Trophoblast cell (in vitro differentiated cells and primary cell): Measurements from ENCODE around the gene HIVEP3.
A peak's percentile ranks its signal among the peaks of the same experiment; 100 is the strongest.

Experiments used
- DNase-seq, 2 donors: peaks; one replicate each; pipeline ENCODE4 v3.0.0-alpha.2; 2016
- H2AFZ ChIP-seq: 2 replicates; pipeline ENCODE4 v1.6.1; 2013; ENCODE audit warnings: low read length, moderate library complexity, mild to moderate bottlenecking; ENCODE audit not compliant: insufficient read depth, poor library complexity
- H2AK5ac ChIP-seq: 2 replicates; pipeline ENCODE4 v1.6.1; 2013; ENCODE audit warnings: mild to moderate bottlenecking, low read length
- H2BK120ac ChIP-seq: 2 replicates; pipeline ENCODE4 v1.6.1; 2013; ENCODE audit warnings: low read length, mild to moderate bottlenecking, moderate library complexity; ENCODE audit not compliant: insufficient read depth, poor library complexity
- H2BK12ac ChIP-seq: 2 replicates; pipeline ENCODE4 v1.6.1; 2013; ENCODE audit warnings: mild to moderate bottlenecking, low read length, moderate library complexity
- H2BK5ac ChIP-seq: 2 replicates; pipeline ENCODE4 v1.6.1; 2013; ENCODE audit warnings: low read length, low read depth, moderate library complexity, mild to moderate bottlenecking; ENCODE audit not compliant: poor library complexity
- H3K14ac ChIP-seq: 2 replicates; pipeline ENCODE4 v1.6.1; 2013; ENCODE audit warnings: mild to moderate bottlenecking, low read length
- H3K18ac ChIP-seq: 2 replicates; pipeline ENCODE4 v1.6.1; 2013; ENCODE audit warnings: mild to moderate bottlenecking, low read length
- H3K23ac ChIP-seq: 2 replicates; pipeline ENCODE4 v1.6.1; 2013; ENCODE audit warnings: low read length
- H3K27ac ChIP-seq: 2 replicates; pipeline ENCODE4 v1.5.1; 2013; ENCODE audit warnings: low read depth, mild to moderate bottlenecking, inconsistent platforms, low read length, moderate library complexity
- H3K27me3 ChIP-seq: 2 replicates; pipeline ENCODE4 v1.6.1; 2013; ENCODE audit warnings: inconsistent platforms, mild to moderate bottlenecking, low read length, moderate library complexity; ENCODE audit not compliant: insufficient read depth
- H3K36me3 ChIP-seq, 2 experiments: 1 replicate in 1 of 2; 2 replicates in 1 of 2; pipeline ENCODE4 v1.6.1; 2013; ENCODE audit warnings: low read length in 2 of 2, mild to moderate bottlenecking in 2 of 2, moderate library complexity in 1 of 2; ENCODE audit not compliant: insufficient read depth in 2 of 2, control insufficient read depth in 1 of 2
- H3K4ac ChIP-seq: 2 replicates; pipeline ENCODE4 v1.6.1; 2013; ENCODE audit warnings: low read depth, mild to moderate bottlenecking, low read length, moderate library complexity
- H3K4me1 ChIP-seq, 2 experiments: 1 replicate in 1 of 2; 2 replicates in 1 of 2; pipeline ENCODE4 v1.6.1; 2013; ENCODE audit warnings: low read length in 2 of 2, mild to moderate bottlenecking in 2 of 2, moderate library complexity in 1 of 2; ENCODE audit not compliant: insufficient read depth in 2 of 2, control insufficient read depth in 1 of 2
- H3K4me2 ChIP-seq: 2 replicates; pipeline ENCODE4 v1.6.1; 2013; ENCODE audit warnings: inconsistent platforms, mild to moderate bottlenecking, low read length, moderate library complexity
- H3K4me3 ChIP-seq: 2 replicates; pipeline ENCODE4 v1.5.1; 2013; ENCODE audit warnings: mild to moderate bottlenecking, low read depth, low read length, inconsistent platforms
- H3K79me1 ChIP-seq: one replicate; pipeline ENCODE4 v1.6.1; 2013; ENCODE audit warnings: low read length
- H3K79me2 ChIP-seq: 2 replicates; pipeline ENCODE4 v1.6.1; 2013; ENCODE audit warnings: low read length, mild to moderate bottlenecking; ENCODE audit not compliant: control insufficient read depth, insufficient read depth, poor library complexity
- H3K9ac ChIP-seq: 2 replicates; pipeline ENCODE4 v1.6.1; 2013; ENCODE audit warnings: mild to moderate bottlenecking, low read length
- H3K9me3 ChIP-seq: 2 replicates; pipeline ENCODE4 v1.6.1; 2013; ENCODE audit warnings: low read depth, mild to moderate bottlenecking, control low read depth, inconsistent platforms, low read length; ENCODE audit not compliant: insufficient read depth
- H4K12ac ChIP-seq: 2 replicates; pipeline ENCODE4 v1.6.1; 2013; ENCODE audit warnings: low read depth, mild to moderate bottlenecking, low read length, moderate library complexity
- H4K8ac ChIP-seq: 2 replicates; pipeline ENCODE4 v1.6.1; 2013; ENCODE audit warnings: low read depth, mild to moderate bottlenecking, low read length, moderate library complexity
- H4K91ac ChIP-seq: one replicate; pipeline ENCODE4 v1.6.1; 2013; ENCODE audit warnings: low read depth, mild to moderate bottlenecking, low read length, moderate library complexity
- WGBS: extraction: QIAGEN DNeasy Blood & Tissue Kit; methylation state at CpG from one replicate; pipeline ENCODE4 v1.1.7; 2013; ENCODE audit warnings: missing lambda C conversion rate; ENCODE audit not compliant: insufficient read length, insufficient coverage; ENCODE audit errors: extremely low coverage; 5-methylcytosine and 5-hydroxymethylcytosine counted together

Gene HIVEP3

DNA sequence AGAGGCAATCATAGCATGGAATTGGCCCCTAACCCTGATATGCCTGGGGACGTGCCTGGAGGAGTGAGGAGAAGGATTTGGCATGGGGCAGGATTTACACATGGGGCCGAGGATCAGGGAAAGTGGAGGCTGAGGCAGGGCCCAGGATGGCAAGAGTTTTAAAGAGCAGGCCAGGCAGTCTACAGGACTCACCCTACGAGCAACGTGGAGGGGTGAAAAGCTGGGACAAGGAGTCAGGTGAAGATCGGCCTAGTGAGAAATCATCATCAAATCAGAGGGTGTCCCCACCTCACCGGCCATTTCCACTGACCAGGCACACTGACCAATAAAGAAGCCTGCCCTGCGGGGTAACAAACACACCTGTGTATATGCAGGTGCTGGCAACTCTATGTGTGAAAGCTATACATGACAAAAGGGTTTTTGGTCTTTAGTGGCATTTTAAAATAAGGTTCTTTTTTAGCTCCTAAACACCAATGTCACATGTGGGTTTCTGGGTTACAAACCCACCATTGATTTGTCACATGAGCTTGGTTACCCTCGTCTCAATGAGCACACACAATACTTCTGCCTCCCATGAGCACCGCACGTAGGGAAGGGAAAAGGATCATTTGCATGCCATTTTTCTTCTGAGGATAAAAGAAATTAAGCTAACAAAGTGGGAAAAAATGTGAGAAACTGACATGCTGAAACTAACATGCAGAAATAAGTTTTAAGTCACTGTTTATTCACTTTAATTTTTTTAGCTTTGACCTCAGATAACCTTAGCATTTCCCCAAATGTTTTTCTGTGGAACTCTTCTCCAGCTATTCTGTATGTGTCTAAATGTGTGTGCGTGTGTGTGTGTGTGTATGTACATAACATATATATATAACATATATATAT, 266.1 kb downstream of the HIVEP3 start:
- Histone ChIP-seq H2BK120ac (no peak overlapping the region), H3K18ac (no peak overlapping the region)

DNA sequence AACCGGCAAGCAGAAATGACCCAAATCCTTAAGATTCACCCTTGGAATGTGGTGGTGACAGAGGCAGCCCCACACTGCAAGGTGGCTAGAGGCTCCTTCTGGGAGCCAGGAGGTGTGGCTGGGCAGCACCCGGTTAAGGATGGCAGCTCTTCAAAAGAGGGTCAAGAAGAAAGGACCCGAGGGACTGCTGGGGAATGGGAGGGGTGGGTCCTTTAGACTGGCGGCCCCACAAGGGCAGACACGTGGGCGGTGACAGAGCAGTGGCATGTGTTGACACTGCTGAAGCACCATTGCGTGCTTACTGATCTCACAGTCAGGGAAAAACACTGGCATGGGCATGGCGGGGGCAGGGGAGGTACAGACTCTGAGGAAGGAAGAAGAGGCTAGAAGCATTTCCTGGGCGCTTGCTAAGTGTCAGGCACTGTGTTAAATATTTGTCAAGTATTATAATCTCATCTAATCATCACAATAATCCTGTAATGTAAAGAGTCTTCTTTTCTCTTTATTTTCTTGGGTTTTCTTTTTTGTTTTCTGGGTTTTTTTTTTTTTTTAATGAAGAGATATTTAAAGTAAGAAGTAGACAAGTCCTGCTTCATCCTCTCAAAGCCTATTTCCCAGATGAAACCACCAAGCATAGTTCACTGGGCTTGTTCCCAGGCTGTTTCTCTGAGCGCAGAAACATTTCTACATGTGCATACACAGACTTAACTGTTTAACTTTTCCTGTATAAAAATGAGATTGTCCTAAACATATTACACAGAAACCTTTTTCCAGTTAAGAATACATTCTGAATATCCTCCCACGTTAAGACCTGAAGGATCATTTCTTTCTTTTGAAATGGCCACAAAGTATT, 268.5 kb downstream of the HIVEP3 start:
- no peaks in the 10 kb centered on the region for H3K27me3 ChIP-seq
- no peak overlapping the region for H2BK120ac ChIP-seq
- H3K4me2 ChIP-seq = no peak overlapping the region
- no peaks in the 10 kb centered on the region for H3K9me3 ChIP-seq
- H3K79me2 ChIP-seq = no peaks in the 10 kb centered on the region
- no peak overlapping the region for H3K18ac ChIP-seq
- H3K36me3 ChIP-seq = no peaks in the 10 kb centered on the region
- H3K4me1 ChIP-seq = no peaks in the 10 kb centered on the region
- H3K14ac ChIP-seq = no peak overlapping the region
- no peak overlapping the region for H4K8ac ChIP-seq
- no peaks in the 10 kb centered on the region for H3K79me1 ChIP-seq
- H3K4me3 ChIP-seq = no peak overlapping the region
- no peak overlapping the region for H3K23ac ChIP-seq
- H4K12ac ChIP-seq = no peak overlapping the region
- H3K27ac ChIP-seq = no peak overlapping the region
- H2BK12ac ChIP-seq = no peak overlapping the region
- WGBS = no CpG with 5 or more reads among the region's 11 CpGs
- H3K4ac ChIP-seq = no peak overlapping the region
- peak in 1 of 2 donors; percentile 9 for DNase-seq
- H3K9ac ChIP-seq = no peak overlapping the region
- no peak overlapping the region for H4K91ac ChIP-seq
- H2BK5ac ChIP-seq = no peak overlapping the region
- H2AK5ac ChIP-seq = no peak overlapping the region
- no peak overlapping the region for H2AFZ ChIP-seq

More for the DNA sequence above, 266.1 kb downstream of the HIVEP3 start:
- H2AFZ ChIP-seq = no peak overlapping the region
- H4K91ac ChIP-seq = no peak overlapping the region
- H3K4me3 ChIP-seq = no peak overlapping the region
- no peak overlapping the region for H3K9ac ChIP-seq
- no peak overlapping the region for H3K4ac ChIP-seq
- no peaks in the 10 kb centered on the region for H3K79me1 ChIP-seq
- no peak overlapping the region for H3K27ac ChIP-seq
- no CpG with 5 or more reads among the region's 11 CpGs for WGBS
- H3K9me3 ChIP-seq = no peaks in the 10 kb centered on the region
- H4K8ac ChIP-seq = no peak overlapping the region
- H2BK5ac ChIP-seq = no peak overlapping the region
- H3K27me3 ChIP-seq = no peaks in the 10 kb centered on the region
- no peak overlapping the region for H2BK12ac ChIP-seq
- no peaks in the 10 kb centered on the region for H3K36me3 ChIP-seq
- H3K79me2 ChIP-seq = no peaks in the 10 kb centered on the region
- DNase-seq = no peak
- no peak overlapping the region for H3K14ac ChIP-seq
- H2AK5ac ChIP-seq = no peak overlapping the region
- no peak overlapping the region for H3K23ac ChIP-seq
- no peak overlapping the region for H3K4me2 ChIP-seq
- H4K12ac ChIP-seq = no peak overlapping the region
- H3K4me1 ChIP-seq = no peaks in the 10 kb centered on the region

DNA sequence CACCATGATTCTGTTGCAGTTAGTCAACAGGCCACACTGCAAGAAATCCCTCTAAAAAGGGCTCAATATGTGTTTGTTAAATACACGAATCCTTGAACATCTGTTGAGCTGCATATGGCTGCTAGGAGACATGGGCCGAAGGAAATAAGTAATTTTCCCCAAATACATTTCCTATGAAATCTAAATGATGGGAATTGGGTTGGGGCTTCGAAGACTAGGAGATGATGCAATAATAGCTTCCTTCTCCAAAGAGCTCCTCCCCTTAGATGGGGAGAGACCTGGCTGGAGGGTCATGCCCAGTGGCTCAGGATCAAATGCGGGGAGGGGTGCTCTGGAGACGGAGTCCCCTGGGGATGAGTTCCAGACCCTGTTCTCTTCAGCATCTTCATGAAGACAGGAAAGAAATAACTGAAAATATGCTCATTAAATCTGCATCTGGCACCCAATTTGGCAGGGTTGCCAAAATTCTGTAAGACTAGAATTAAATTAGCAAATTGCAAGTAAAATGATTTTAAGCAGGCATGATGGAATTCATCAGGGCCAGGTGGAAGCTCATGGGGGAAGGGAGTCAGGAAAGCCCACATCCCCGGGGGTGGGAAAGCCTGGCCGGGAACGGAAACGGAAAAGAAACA, 269.2 kb downstream of the HIVEP3 start:
- Histone ChIP-seq H3K79me2 (no peaks in the 10 kb centered on the region), H2BK5ac (no peak overlapping the region)
- WGBS = no CpG with 5 or more reads among the region's 9 CpGs

DNA sequence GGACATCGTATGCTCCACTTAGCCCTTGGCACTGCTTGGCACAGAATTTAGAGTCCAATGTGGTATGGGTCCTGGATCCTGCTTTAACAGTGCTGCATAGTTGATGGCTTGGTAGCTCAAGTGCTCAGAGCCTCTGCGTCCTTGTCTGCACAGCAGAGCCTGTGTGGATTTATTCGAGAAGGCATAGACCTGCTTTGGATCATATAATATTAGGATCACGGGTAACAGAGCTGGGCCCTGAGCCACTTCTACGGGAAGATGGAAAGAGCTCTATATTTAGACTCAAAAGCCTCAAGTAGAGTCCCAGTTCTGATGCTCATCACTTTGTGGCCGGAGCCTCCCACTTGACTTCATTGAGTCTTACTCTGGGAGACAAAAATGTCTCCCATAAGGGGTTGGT, 269.9 kb downstream of the HIVEP3 start:
- no peak overlapping the region for H3K14ac ChIP-seq

More for the DNA sequence above, 269.2 kb downstream of the HIVEP3 start:
- H4K91ac ChIP-seq = no peak overlapping the region
- no peak for DNase-seq
- no peak overlapping the region for H4K12ac ChIP-seq
- H3K27ac ChIP-seq = no peak overlapping the region
- H2AFZ ChIP-seq = no peak overlapping the region
- H3K79me1 ChIP-seq = no peaks in the 10 kb centered on the region
- H3K4me3 ChIP-seq = no peak overlapping the region
- H3K4me2 ChIP-seq = no peak overlapping the region
- no peak overlapping the region for H2AK5ac ChIP-seq
- no peak overlapping the region for H2BK12ac ChIP-seq
- no peak overlapping the region for H4K8ac ChIP-seq
- no peaks in the 10 kb centered on the region for H3K9me3 ChIP-seq
- H3K4ac ChIP-seq = no peak overlapping the region
- H3K14ac ChIP-seq = no peak overlapping the region
- no peaks in the 10 kb centered on the region for H3K36me3 ChIP-seq
- H2BK120ac ChIP-seq = no peak overlapping the region
- no peaks in the 10 kb centered on the region for H3K4me1 ChIP-seq
- H3K18ac ChIP-seq = no peak overlapping the region
- no peaks in the 10 kb centered on the region for H3K27me3 ChIP-seq
- no peak overlapping the region for H3K23ac ChIP-seq
- no peak overlapping the region for H3K9ac ChIP-seq

More for the DNA sequence above, 269.9 kb downstream of the HIVEP3 start:
- no peaks in the 10 kb centered on the region for H3K4me1 ChIP-seq
- H2BK120ac ChIP-seq = no peak overlapping the region
- no peak overlapping the region for H3K4ac ChIP-seq
- H2BK12ac ChIP-seq = no peak overlapping the region
- no peak overlapping the region for H3K27ac ChIP-seq
- H3K18ac ChIP-seq = no peak overlapping the region
- H3K9me3 ChIP-seq = no peaks in the 10 kb centered on the region
- no peak overlapping the region for H2AFZ ChIP-seq
- no peak overlapping the region for H3K4me2 ChIP-seq
- no peak for DNase-seq
- no peaks in the 10 kb centered on the region for H3K79me1 ChIP-seq
- H3K4me3 ChIP-seq = no peak overlapping the region
- H4K8ac ChIP-seq = no peak overlapping the region
- H3K23ac ChIP-seq = no peak overlapping the region
- no peaks in the 10 kb centered on the region for H3K79me2 ChIP-seq
- no peak overlapping the region for H4K12ac ChIP-seq
- H2AK5ac ChIP-seq = no peak overlapping the region
- no peaks in the 10 kb centered on the region for H3K27me3 ChIP-seq
- H2BK5ac ChIP-seq = no peak overlapping the region
- no peak overlapping the region for H3K9ac ChIP-seq
- H4K91ac ChIP-seq = no peak overlapping the region
- no CpG with 5 or more reads among the region's 6 CpGs for WGBS
- no peaks in the 10 kb centered on the region for H3K36me3 ChIP-seq
